IMR-90 (cell line): ENCODE measurements around the gene SCN11A. TPM values are rescaled to one million over a fixed set of nuclear protein-coding genes. Genes with fewer than 3 reads are reported as not detected.

Experiments used
- ATAC-seq: fragments of 200-7000 bp; cut with Tn5 transposase; 2 replicates; pipeline ENCODE4 v1.9.1; 2020; ENCODE audit warnings: low read depth, mild to moderate bottlenecking, moderate library complexity
- BruUV-seq: library from RNA; stranded (reverse); fragments of 400-500 nt; replicated peaks from 2 replicates; lab custom pipeline; 2021; lab: Mats Ljungman, UMichigan
- CTCF ChIA-PET: fragments of 300-600 bp; formaldehyde crosslinking; extraction: SDS; loops from one replicate; lab custom pipeline; 2021; ENCODE audit warnings: antibody characterized with exemption; lab: Yijun Ruan, JAX
- POLR2A ChIA-PET: fragments of 300-600 bp; sonication (Branson Sonifier 250); formaldehyde crosslinking; loops from one replicate; lab custom pipeline; 2022; ENCODE audit warnings: antibody characterized with exemption; ENCODE audit not compliant: unreplicated experiment; lab: Charles Lee
- DNase-seq: peaks from one replicate; pipeline ENCODE4 v3.0.0; 2013
- H2AFZ ChIP-seq: replicated peaks from 2 replicates; pipeline ENCODE3; 2013; ENCODE audit warnings: low read length, mild to moderate bottlenecking; ENCODE audit not compliant: poor library complexity
- H2AK5ac ChIP-seq: 2 replicates; pipeline ENCODE4 v1.6.1; 2013; ENCODE audit warnings: low read depth, low read length, inconsistent platforms
- H2AK9ac ChIP-seq: replicated peaks from 2 replicates; pipeline ENCODE3; 2013; ENCODE audit warnings: mild to moderate bottlenecking, low read depth, low read length, moderate library complexity; ENCODE audit not compliant: poor library complexity
- H2BK120ac ChIP-seq: 2 replicates; pipeline ENCODE4 v1.6.1; 2013; ENCODE audit warnings: low read depth, low read length, inconsistent platforms
- H2BK15ac ChIP-seq: 3 replicates; pipeline ENCODE4 v1.6.1; 2013; ENCODE audit warnings: low read depth, low read length, inconsistent platforms
- H2BK20ac ChIP-seq: 2 replicates; pipeline ENCODE4 v1.6.1; 2013; ENCODE audit warnings: low read depth, mild to moderate bottlenecking, inconsistent platforms, low read length, moderate library complexity
- H2BK5ac ChIP-seq: 2 replicates; pipeline ENCODE4 v1.6.1; 2013; ENCODE audit warnings: mild to moderate bottlenecking, low read depth, low read length, inconsistent platforms; ENCODE audit not compliant: poor library complexity, severe bottlenecking
- H3K14ac ChIP-seq: replicated peaks from 2 replicates; pipeline ENCODE4 v1.6.1; 2013; ENCODE audit warnings: low read depth, low read length, inconsistent platforms
- H3K18ac ChIP-seq: 2 replicates; pipeline ENCODE4 v1.6.1; 2013; ENCODE audit warnings: low read depth, low read length, control low read depth
- H3K23ac ChIP-seq: 2 replicates; pipeline ENCODE4 v1.6.1; 2013; ENCODE audit warnings: low read depth, low read length, inconsistent platforms
- H3K27ac ChIP-seq: 2 replicates; pipeline ENCODE4 v1.5.1; 2013; ENCODE audit warnings: mild to moderate bottlenecking, control low read depth, low read length; ENCODE audit not compliant: insufficient read depth
- H3K27me3 ChIP-seq: 2 replicates; pipeline ENCODE4 v1.6.1; 2013; ENCODE audit warnings: low read length; ENCODE audit not compliant: control insufficient read depth, insufficient read depth
- H3K36me3 ChIP-seq: 2 replicates; pipeline ENCODE4 v1.6.1; 2013; ENCODE audit warnings: low read length, mixed read lengths; ENCODE audit not compliant: control insufficient read depth, insufficient read depth
- H3K4ac ChIP-seq: 2 replicates; pipeline ENCODE4 v1.6.1; 2013; ENCODE audit warnings: low read depth, low read length, inconsistent platforms
- H3K4me1 ChIP-seq: 2 replicates; pipeline ENCODE4 v1.6.1; 2013; ENCODE audit warnings: low read length, mixed read lengths; ENCODE audit not compliant: control insufficient read depth, insufficient read depth
- H3K4me2 ChIP-seq: 2 replicates; pipeline ENCODE4 v1.6.1; 2013; ENCODE audit warnings: low read depth, mild to moderate bottlenecking, control low read depth, low read length, moderate library complexity
- H3K4me3 ChIP-seq: 2 replicates; pipeline ENCODE4 v1.5.1; 2013; ENCODE audit warnings: low read depth, mild to moderate bottlenecking, control low read depth, low read length, moderate library complexity; ENCODE audit not compliant: insufficient read depth
- H3K56ac ChIP-seq: 2 replicates; pipeline ENCODE4 v1.6.1; 2013; ENCODE audit warnings: low read length, inconsistent platforms; ENCODE audit not compliant: insufficient read depth; ENCODE audit errors: extremely low read depth
- H3K79me1 ChIP-seq, 2 experiments: 2 replicates each; pipeline ENCODE4 v1.6.1; 2013; ENCODE audit warnings: low read length in 2 of 2, inconsistent platforms in 1 of 2, low read depth in 1 of 2
- H3K9ac ChIP-seq: 2 replicates; pipeline ENCODE4 v1.6.1; 2013; ENCODE audit warnings: low read depth, low read length, control low read depth
- H3K9me1 ChIP-seq: 2 replicates; pipeline ENCODE4 v1.6.1; 2013; ENCODE audit warnings: low read length, inconsistent platforms; ENCODE audit not compliant: insufficient read depth
- H3K9me3 ChIP-seq: 2 replicates; pipeline ENCODE4 v1.6.1; 2013; ENCODE audit warnings: low read length; ENCODE audit not compliant: control insufficient read depth, insufficient read depth
- H4K20me1 ChIP-seq: 2 replicates; pipeline ENCODE4 v1.6.1; 2013; ENCODE audit warnings: low read length, inconsistent platforms; ENCODE audit not compliant: insufficient read depth
- H4K5ac ChIP-seq: 2 replicates; pipeline ENCODE4 v1.6.1; 2013; ENCODE audit warnings: mild to moderate bottlenecking, low read depth, low read length, control low read depth
- H4K8ac ChIP-seq, 2 experiments: 2 replicates each; pipeline ENCODE4 v1.6.1; 2013; ENCODE audit warnings: low read depth in 2 of 2, low read length in 2 of 2, control low read depth in 1 of 2, inconsistent platforms in 1 of 2
- H4K91ac ChIP-seq: 2 replicates; pipeline ENCODE4 v1.6.1; 2013; ENCODE audit warnings: low read depth, low read length, inconsistent platforms; ENCODE audit not compliant: insufficient read depth
- CEBPB ChIP-seq: IDR thresholded peaks from 2 replicates; pipeline ENCODE4 v1.6.1; 2012; ENCODE audit warnings: low read depth, low read length, improper control_type of control experiment
- CHD1 ChIP-seq: IDR thresholded peaks from 2 replicates; pipeline ENCODE4 v1.6.1; 2012; ENCODE audit warnings: low read depth, low read length, improper control_type of control experiment
- CTCF ChIP-seq: conservative IDR thresholded peaks from 2 replicates; pipeline ENCODE4 v1.5.1; 2012; ENCODE audit warnings: mild to moderate bottlenecking, low read depth, low read length, improper control_type of control experiment
- FOS ChIP-seq: fragments of 150-350 bp; IDR thresholded peaks from 2 replicates; pipeline ENCODE4 v1.6.1; 2016; ENCODE audit warnings: low read depth, low read length
- WGBS, 2 experiments: methylation state at CpG; one replicate each; pipeline versions ENCODE4 v1.1.5 to v1.1.7; 2013; ENCODE audit warnings: missing lambda C conversion rate in 2 of 2; ENCODE audit not compliant: insufficient read length in 1 of 2; ENCODE audit errors: extremely low coverage in 2 of 2; 5-methylcytosine and 5-hydroxymethylcytosine counted together
- dilution Hi-C: fragments of 300-500 bp; cut with HindIII; formaldehyde crosslinking; loops from one replicate; pipeline ENCODE4 v1.14.3; 2018; ENCODE audit warnings: low sequenced_read_pairs; ENCODE audit not compliant: unreplicated experiment
- in situ Hi-C: fragments of 300-500 bp; cut with MboI; formaldehyde crosslinking; loops from 3 replicates; pipeline ENCODE4 v1.14.3; 2019; ENCODE audit warnings: low sequenced_read_pairs, inconsistent platforms, mixed read lengths
- intact Hi-C: fragments of 100-400 bp; cut with micrococcal nuclease; formaldehyde crosslinking; loops from 2 replicates; pipeline ENCODE4 v1.10.0; 2022
- polyA plus RNA-seq, 3 experiments: library from polyadenylated mRNA; depleted of rRNA; stranded (reverse); fragments of >200 nt; gene quantifications; 2 replicates each; pipeline ENCODE4 v1.2.3, GENCODE V29; 2012; ENCODE audit warnings: low replicate concordance in 1 of 3
- total RNA-seq: library from RNA; depleted of rRNA; stranded (reverse); fragments of >200 nt; gene quantifications from 2 replicates; pipeline ENCODE4 v1.2.3, GENCODE V29; 2012

Gene SCN11A
- total and polyA plus RNA-seq, 2 of the 4 experiments (the other 2 are of a cell fraction) = under 0.01 to 0.02 TPM

- Histone ChIP-seq H2AK5ac (no peak overlapping the region), H3K18ac (no peak overlapping the region), H3K4ac (no peak overlapping the region), H4K91ac (no peak overlapping the region), H3K4me1 (no peaks in the 10 kb centered on the region), H2AFZ (no peak overlapping the region), H4K8ac (no peak overlapping the region), H2AK9ac (no peak overlapping the region), H4K5ac (no peak overlapping the region), H3K79me1 (no peaks in the 10 kb centered on the region), H2BK120ac (no peak overlapping the region), H3K56ac (no peak overlapping the region), H2BK15ac (no peak overlapping the region), H3K4me2 (no peak overlapping the region), H3K27ac (no peak overlapping the region), H3K14ac (no peak overlapping the region), H3K9ac (no peak overlapping the region), H3K4me3 (no peak overlapping the region), H4K20me1 (no peaks in the 10 kb centered on the region), H2BK20ac (no peak overlapping the region), H3K9me3 (no peaks in the 10 kb centered on the region), H3K23ac (no peak overlapping the region), H3K36me3 (peaks cover 22% of the 10 kb centered on the region), H3K27me3 (no peaks in the 10 kb centered on the region), H3K9me1 (no peaks in the 10 kb centered on the region), H2BK5ac (no peak overlapping the region)
- ChIA-PET CTCF (no interaction called here), POLR2A (no interaction called here)
- WGBS, 2 experiments = no CpG with 5 or more reads among the region's 10 CpGs
- intact Hi-C loops (no loop called here), in situ Hi-C loops (no loop called here), dilution Hi-C loops (no loop called here)
- ATAC-seq (no peak), DNase-seq (no peak)
- no TSS peak for BruUV-seq
- TF ChIP-seq CEBPB = no peak
- no peak for TF ChIP-seq CTCF
- TF ChIP-seq CHD1 = no peak
- no peak for TF ChIP-seq FOS
Measured at GRCh38 chr3:39075910-39076309, 24.2 kb upstream of the SCN11A start.
